Keratinocyte (primary cell): ENCODE measurements around the gene PIEZO1. TPM values are rescaled to one million over a fixed set of nuclear protein-coding genes. Genes with fewer than 3 reads are reported as not detected.

Experiments
- DNase-seq: peaks from one replicate; pipeline ENCODE4 v3.0.0-alpha.2; 2011; ENCODE audit warnings: low read depth, missing footprints, low spot score
- FAIRE-seq: peaks from 2 replicates; lab custom pipeline; 2011; peaks lifted over from hg19 to GRCh38; lab: Jason Lieb, UNC
- H2AFZ ChIP-seq: 2 replicates; pipeline ENCODE4 v1.6.0; 2012; ENCODE audit warnings: low read length, control low read depth, inconsistent platforms; ENCODE audit not compliant: control insufficient read depth
- H3K27ac ChIP-seq: 2 replicates; pipeline ENCODE4 v1.5.1; 2011; ENCODE audit warnings: low read length; ENCODE audit not compliant: control insufficient read depth, insufficient read depth
- H3K27me3 ChIP-seq: 3 replicates; pipeline ENCODE4 v1.6.0; 2011; ENCODE audit warnings: low read length; ENCODE audit not compliant: control insufficient read depth, insufficient read depth; ENCODE audit errors: extremely low read depth
- H3K36me3 ChIP-seq, 2 experiments: 2 replicates in 1 of 2; 3 replicates in 1 of 2; pipeline ENCODE4 v1.5.1; 2011; ENCODE audit warnings: low read length in 2 of 2, mild to moderate bottlenecking in 1 of 2; ENCODE audit not compliant: control insufficient read depth in 2 of 2, insufficient read depth in 2 of 2; ENCODE audit errors: extremely low read depth in 1 of 2
- H3K4me1 ChIP-seq: 3 replicates; pipeline ENCODE4 v1.5.1; 2011; ENCODE audit warnings: low read length; ENCODE audit not compliant: control insufficient read depth, insufficient read depth; ENCODE audit errors: extremely low read depth
- H3K4me2 ChIP-seq: 3 replicates; pipeline ENCODE4 v1.6.0; 2011; ENCODE audit warnings: low read depth, low read length; ENCODE audit not compliant: control insufficient read depth, insufficient read depth; ENCODE audit errors: extremely low read depth
- H3K4me3 ChIP-seq, 3 experiments: fragments of 200-600 bp in 1 of 3; sonication (generic) in 1 of 3; 2 replicates in 2 of 3; 3 replicates in 1 of 3; pipeline ENCODE4 v1.5.1; 2011 to 2016; ENCODE audit warnings: low read length in 3 of 3, mild to moderate bottlenecking in 3 of 3, control low read depth in 2 of 3, inconsistent platforms in 1 of 3, low read depth in 1 of 3, mixed read lengths in 1 of 3, mixed run types in 1 of 3, moderate library complexity in 1 of 3; ENCODE audit not compliant: control insufficient read depth in 2 of 3, insufficient read depth in 2 of 3; ENCODE audit errors: extremely low read depth in 1 of 3
- H3K79me2 ChIP-seq: 2 replicates; pipeline ENCODE4 v1.6.0; 2012; ENCODE audit warnings: low read length; ENCODE audit not compliant: control insufficient read depth, insufficient read depth
- H3K9ac ChIP-seq: 3 replicates; pipeline ENCODE4 v1.6.0; 2011; ENCODE audit warnings: low read length; ENCODE audit not compliant: control insufficient read depth, insufficient read depth; ENCODE audit errors: extremely low read depth
- H3K9me1 ChIP-seq: 3 replicates; pipeline ENCODE4 v1.6.0; 2011; ENCODE audit warnings: low read length; ENCODE audit not compliant: control insufficient read depth, insufficient read depth; ENCODE audit errors: extremely low read depth
- H3K9me3 ChIP-seq: 2 replicates; pipeline ENCODE4 v1.5.1; 2012; ENCODE audit warnings: low read depth, low read length; ENCODE audit not compliant: control insufficient read depth
- H4K20me1 ChIP-seq: 3 replicates; pipeline ENCODE4 v1.6.0; 2011; ENCODE audit warnings: low read length; ENCODE audit not compliant: control insufficient read depth, insufficient read depth; ENCODE audit errors: extremely low read depth
- EZH2 ChIP-seq: IDR thresholded peaks from one replicate; pipeline ENCODE4 v1.6.1; 2012; ENCODE audit warnings: inconsistent platforms, mild to moderate bottlenecking, low read length, moderate library complexity
- dilution Hi-C: fragments of 300-500 bp; cut with MboI; formaldehyde crosslinking; loops from one replicate; pipeline ENCODE4 v1.7.0; 2020; ENCODE audit warnings: low sequenced_read_pairs; ENCODE audit not compliant: extremely low pct_ligation_motif_present
- polyA plus RNA-seq, 5 experiments: library from polyadenylated mRNA; depleted of rRNA in 3 of 5; stranded (reverse) in 3 of 5; stranded (forward) in 1 of 5; unstranded in 1 of 5; fragments of >200 nt; gene quantifications; 1 replicate in 1 of 5; 2 replicates in 3 of 5; 3 replicates in 1 of 5; pipeline versions ENCODE4 v1.2.1 to v1.2.3, GENCODE V29; 2011 to 2012; ENCODE audit warnings: missing spikeins in 2 of 5, low read depth in 1 of 5, low replicate concordance in 1 of 5
- TF ChIP-seq, protein P1 (sequence below), 3 experiments: IDR thresholded peaks in 1 of 3; conservative IDR thresholded peaks in 1 of 3; optimal IDR thresholded peaks in 1 of 3; 2 replicates in 2 of 3; 3 replicates in 1 of 3; pipeline versions ENCODE3 to v1.5.1; 2011; ENCODE audit warnings: low read length in 3 of 3, mild to moderate bottlenecking in 3 of 3, moderate library complexity in 2 of 3, control low read depth in 1 of 3, inconsistent platforms in 1 of 3; ENCODE audit not compliant: insufficient read depth in 2 of 3; ENCODE audit errors: extremely low read depth in 1 of 3

Gene PIEZO1
- polyA plus RNA-seq, 1 donor (not counting 4 experiments of a cell fraction or from before 2014, with no cell fraction given): 62.8 TPM

DNA sequence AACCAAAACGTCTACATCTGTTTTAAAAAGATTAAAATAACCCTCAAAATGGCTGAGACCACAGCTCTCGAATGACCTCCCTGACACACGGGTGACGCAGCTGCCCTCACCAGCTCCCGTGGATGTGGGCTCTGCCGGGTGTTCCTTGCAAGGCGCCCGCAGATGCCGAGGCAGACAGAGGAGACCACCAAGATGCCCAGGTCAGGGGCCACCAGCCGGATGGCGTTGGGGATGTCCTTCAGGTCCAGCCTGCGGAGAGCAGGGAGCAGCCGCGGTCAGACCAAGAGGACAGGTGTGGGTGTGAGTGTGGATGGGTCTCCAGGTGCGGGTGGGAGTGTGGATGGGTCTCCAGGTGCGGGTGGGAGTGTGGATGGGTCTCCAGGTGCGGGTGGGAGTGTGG, 43.7 kb downstream of the PIEZO1 start:
- Histone ChIP-seq H3K27ac (no peak overlapping the region), H3K4me3 (no peak overlapping the region), H3K36me3 (peaks cover 28 to 31% of the 10 kb centered on the region in 2 experiments), H3K79me2 (peaks cover 25% of the 10 kb centered on the region), H3K9ac (no peak overlapping the region), H3K9me3 (no peaks in the 10 kb centered on the region), H3K4me2 (no peak overlapping the region), H3K27me3 (no peaks in the 10 kb centered on the region), H2AFZ (no peak overlapping the region), H3K9me1 (peaks cover 2% of the 10 kb centered on the region), H3K4me1 (peaks cover 10% of the 10 kb centered on the region), H4K20me1 (peaks cover 33% of the 10 kb centered on the region)
- no peak for FAIRE-seq
- DNase-seq: no peak
- dilution Hi-C loops: no loop called here
- TF ChIP-seq, protein P1, sequence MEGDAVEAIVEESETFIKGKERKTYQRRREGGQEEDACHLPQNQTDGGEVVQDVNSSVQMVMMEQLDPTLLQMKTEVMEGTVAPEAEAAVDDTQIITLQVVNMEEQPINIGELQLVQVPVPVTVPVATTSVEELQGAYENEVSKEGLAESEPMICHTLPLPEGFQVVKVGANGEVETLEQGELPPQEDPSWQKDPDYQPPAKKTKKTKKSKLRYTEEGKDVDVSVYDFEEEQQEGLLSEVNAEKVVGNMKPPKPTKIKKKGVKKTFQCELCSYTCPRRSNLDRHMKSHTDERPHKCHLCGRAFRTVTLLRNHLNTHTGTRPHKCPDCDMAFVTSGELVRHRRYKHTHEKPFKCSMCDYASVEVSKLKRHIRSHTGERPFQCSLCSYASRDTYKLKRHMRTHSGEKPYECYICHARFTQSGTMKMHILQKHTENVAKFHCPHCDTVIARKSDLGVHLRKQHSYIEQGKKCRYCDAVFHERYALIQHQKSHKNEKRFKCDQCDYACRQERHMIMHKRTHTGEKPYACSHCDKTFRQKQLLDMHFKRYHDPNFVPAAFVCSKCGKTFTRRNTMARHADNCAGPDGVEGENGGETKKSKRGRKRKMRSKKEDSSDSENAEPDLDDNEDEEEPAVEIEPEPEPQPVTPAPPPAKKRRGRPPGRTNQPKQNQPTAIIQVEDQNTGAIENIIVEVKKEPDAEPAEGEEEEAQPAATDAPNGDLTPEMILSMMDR (optimal IDR thresholded peaks at IDR 0.05 in 1 of 3, IDR thresholded peaks at IDR 0.05 in 1 of 3, conservative IDR thresholded peaks at IDR 0.05 in 1 of 3; ENCODE audit: extremely low read depth in 1 of 3, insufficient read depth in 2 of 3, low read length in 3 of 3): no peak
- TF ChIP-seq EZH2: no peak

DNA sequence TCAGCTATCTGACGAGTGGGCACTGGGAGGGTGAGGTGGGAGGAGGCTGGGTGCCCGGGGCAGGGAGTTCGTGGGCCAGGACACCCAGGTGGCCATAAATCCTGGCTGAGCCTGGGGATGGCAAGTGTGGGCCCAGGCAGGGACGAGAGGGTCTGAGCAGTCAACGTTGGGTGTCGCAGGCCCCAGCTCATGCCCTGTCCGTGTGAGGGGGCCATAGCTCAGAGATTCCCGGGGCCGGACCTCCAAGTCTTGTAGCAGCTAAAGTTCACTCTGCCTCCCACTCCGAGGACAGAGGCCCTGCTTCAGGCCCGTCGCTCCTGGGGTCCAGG, 44.3 kb downstream of the PIEZO1 start:
- Histone ChIP-seq H3K27ac (no peak overlapping the region), H4K20me1 (peaks cover 28% of the 10 kb centered on the region), H3K9me1 (peaks cover 2% of the 10 kb centered on the region), H2AFZ (no peak overlapping the region), H3K79me2 (peaks cover 21% of the 10 kb centered on the region), H3K9me3 (no peaks in the 10 kb centered on the region), H3K9ac (no peak overlapping the region), H3K27me3 (no peaks in the 10 kb centered on the region), H3K4me3 (no peak overlapping the region), H3K4me1 (peaks cover 10% of the 10 kb centered on the region), H3K36me3 (peaks cover 28 to 34% of the 10 kb centered on the region in 2 experiments), H3K4me2 (no peak overlapping the region)
- FAIRE-seq: no peak
- dilution Hi-C loops: no loop called here
- DNase-seq: no peak
- no peak for TF ChIP-seq EZH2
- TF ChIP-seq, protein P1 (optimal IDR thresholded peaks at IDR 0.05 in 1 of 3, IDR thresholded peaks at IDR 0.05 in 1 of 3, conservative IDR thresholded peaks at IDR 0.05 in 1 of 3; ENCODE audit: extremely low read depth in 1 of 3, insufficient read depth in 2 of 3, low read length in 3 of 3): no peak
